ENCODE measurements around the gene CPEB4.

Gene CPEB4

DNA sequence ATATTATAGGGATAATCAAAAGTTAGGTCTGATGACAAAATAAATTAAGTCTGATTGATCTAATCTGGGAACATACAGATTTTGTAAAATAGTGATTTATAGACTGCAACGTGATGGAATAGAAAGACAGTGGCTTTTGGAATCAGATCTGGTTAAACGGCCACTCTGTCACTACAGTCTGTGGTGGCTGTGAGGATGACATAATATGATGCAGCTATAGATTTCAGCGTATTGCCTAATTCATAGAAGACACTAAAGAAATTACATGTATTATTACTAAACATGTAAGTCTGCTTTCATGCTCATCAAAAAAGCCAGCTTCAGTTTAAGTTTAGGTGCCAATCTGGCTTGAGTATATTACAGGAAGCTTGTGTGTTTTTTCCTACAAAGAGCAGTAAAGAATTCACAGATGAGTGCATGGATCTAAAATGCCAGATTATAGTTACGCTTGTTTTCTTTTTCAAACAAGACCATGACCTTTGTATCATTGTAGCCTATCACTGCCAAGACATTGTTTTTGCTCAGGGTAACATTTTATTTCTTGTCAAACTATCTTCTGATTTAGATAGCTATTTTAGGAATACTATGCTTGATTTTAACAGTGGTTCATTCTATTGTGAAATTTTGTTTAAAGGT is 25.7 kb downstream of the CPEB4 start:
- DNase-seq (ENCODE audit: low spot score), result no peak

GRCh38 chr5:173915310-173916014 is 27.3 kb downstream of the CPEB4 start:
- peak; percentile 19 for DNase-seq (ENCODE audit: low spot score)

- peak; percentile 19 for DNase-seq (ENCODE audit: low spot score)
These were observed 28.1 kb downstream of the CPEB4 start for GRCh38 chr5:173916233-173916632.

DNA sequence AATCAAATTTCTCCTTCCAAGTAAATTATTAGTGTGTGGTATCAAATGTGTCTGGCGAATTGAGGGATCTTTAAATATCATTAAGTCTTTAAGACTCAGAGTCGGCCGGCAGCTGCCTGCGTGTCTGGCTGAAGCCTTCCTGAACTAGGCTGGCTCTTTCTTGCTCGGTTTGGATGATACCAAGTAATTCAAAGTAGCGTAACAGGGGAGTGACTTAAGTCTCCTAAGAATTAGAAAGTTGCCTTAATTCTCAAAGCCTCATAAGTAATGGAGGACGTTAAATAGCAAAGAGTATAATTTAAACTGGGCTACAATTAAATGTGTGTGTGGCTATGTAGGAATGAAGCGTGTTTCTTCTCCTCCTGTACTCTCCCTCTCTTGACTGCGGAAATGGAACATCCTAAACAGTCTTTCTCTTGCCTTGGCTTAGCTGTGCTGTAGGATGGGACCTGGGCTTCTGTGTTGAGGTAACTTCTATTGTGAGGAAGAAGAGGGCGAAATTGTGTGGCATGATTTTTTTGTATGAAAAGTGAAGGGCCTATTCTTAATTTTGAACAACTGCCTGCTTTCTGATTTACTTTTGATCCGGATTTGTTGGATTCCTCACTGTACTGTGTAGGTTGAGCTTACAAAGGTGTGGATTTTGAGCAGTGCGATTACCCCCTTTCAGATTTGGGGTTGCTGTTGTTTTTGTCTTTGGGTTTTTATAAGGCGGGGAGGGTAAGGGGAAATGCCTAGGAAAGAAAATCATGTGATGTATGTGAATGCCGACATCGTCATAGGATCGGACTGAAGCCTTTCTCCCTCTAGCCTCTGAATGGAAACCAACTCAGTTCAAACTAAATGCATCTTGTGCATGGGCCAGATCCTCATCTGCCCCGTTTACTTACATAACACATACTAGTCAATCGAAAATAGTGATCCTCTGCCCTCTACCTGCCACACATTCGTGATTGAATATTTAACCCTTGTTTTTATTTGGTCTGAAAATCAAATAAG is 29.9 kb downstream of the CPEB4 start:
- peak; percentile 84 for DNase-seq (ENCODE audit: low spot score)

DNA sequence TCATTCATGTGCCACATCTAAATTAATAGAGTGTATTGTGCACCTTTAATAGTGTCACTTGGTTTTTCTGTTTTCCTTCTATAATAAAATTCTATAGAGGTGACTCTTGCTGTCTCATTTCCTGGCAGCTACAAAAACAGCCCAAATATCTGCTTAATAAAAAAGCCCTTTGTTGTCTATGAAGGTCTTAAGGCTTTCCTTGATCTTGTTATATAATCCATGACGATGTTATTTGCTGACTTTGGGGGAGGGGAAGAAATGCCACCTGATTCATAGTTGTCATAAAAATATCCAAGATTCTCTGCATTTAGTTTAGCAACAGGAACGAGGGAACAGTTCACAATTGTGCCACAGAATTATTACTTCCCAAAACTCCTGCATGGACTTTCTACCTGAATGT is 31.3 kb downstream of the CPEB4 start:
- DNase-seq (ENCODE audit: low spot score), result no peak

DNA sequence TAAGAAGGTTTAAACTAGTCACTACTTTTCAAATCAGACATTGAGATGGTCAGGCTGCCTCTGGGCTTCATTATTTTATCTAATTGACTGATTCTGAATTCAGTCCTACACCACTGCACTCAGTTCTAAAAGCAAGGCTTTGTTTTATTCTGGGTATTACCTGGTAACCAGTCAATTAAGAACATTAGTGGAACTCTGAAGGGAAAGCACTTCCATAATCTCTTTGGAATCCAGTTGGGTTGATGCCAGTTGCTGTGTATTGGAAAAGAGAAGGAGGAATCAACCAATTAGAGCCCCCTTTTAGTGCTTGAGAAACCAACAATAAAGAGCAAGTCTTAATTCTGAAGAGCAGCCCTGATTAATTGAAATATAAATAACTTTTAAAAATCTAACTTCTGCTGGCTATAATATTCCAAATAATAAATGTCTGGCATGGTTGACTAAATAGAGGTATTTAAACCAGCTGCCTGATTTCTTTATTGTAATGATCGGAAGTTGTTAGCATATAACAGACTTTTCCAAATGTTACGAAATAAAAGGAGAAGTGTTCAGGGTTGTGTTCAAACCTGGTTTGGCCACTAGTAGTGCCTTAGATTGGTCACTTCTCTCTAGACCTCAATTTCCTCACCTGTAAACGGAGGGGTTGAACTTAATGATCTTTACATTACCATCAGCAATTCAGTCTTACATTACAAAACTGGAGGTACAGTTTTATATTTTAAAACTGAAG is 32.0 kb downstream of the CPEB4 start:
- DNase-seq (ENCODE audit: low spot score), result no peak

DNA sequence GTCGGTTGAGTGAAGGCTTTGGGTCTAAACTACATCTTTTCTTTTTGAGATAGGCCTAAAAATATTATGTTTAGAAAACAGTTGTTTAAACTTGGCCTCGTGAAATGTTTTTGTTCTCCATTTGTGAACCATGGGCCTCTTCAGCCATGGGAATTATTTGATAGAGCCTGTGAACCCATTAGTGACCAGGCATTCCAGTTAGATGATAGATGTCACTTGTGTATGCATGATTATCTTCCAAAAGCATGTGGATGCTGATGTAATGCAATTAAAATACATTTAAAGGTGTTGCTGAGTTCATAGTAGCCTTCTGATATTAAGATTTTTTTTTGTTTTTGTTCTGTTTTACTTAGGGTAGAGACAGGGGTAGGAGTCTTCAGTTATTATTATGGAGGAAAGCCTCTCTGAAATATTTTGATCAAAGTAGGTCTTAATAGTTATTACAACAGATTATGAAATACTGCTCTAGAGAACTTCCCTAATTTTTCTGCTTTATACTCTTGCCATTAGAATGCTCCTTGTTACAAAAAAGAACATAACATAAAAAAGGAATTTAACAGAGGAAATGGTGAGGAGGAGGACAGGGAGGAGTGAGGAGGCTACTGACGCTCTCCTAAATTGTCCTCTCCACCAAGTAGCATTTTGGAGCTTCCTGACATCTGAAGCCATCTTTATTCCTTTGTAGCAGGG is 32.9 kb downstream of the CPEB4 start:
- DNase-seq (ENCODE audit: low spot score), result no peak

GRCh38 chr5:173922527-173922926 is 34.4 kb downstream of the CPEB4 start:
- DNase-seq (ENCODE audit: low spot score), result no peak

DNA sequence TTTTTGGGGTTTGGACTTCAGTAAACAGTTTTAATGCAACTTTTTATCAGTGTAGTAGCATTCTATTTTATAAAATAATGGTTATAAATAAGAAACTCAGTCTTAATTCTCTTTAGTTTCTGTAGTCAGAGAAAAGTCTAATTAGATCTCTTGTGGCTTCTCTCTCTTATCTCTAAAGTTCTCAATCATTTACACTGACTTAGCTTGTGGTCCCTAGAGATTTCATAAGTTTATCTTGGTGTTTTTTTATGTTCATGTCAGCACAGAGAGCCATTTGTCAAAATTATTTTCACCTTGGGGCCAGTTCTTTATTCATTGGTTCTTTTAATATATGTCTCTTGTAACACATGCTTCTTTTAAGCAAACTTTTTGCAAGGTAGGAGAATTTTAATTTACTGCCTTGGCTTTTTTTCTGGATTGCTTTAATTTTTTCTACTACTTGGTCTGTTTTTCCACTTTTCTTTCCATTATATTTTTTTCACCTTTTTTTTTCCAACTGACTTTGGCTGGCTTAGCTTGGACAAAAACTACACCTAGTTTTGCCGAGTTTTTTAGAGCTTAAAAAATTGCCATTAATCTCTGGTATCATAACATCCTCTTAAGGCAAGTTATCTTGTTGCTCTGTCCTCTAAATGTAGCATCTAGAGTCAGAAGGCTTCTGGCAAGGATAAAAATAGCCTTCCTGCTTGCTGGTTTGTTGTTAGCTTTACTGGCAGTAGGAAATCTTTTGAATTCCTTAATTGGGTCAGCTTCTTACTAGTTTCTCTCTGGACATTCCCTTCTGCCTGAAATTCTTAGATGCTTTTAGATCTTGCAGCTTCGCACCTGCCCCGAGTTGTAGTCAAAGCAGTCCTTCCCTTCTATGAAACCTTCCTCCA is 35.3 kb downstream of the CPEB4 start:
- DNase-seq (ENCODE audit: low spot score), result no peak

DNA sequence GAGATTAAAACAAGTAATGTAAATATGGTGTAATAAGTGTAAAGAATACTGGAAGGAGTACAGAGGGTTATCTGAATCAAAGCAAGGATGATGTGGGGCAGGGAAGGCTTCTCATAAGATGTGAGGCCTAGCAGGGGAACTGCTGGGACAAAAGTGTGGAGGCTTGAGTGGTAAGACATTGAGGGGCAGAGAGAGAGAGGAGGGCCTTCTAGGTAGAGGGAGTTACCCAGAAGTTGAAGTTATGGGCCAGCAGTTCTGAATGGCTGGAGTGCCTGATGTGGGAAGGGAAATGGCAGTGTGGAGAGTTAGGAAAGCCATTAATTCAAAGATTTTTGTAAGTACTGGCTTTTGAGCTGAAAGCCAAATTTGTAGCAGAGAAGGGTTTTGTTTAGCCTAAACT is 36.8 kb downstream of the CPEB4 start:
- DNase-seq (ENCODE audit: low spot score), result no peak

GRCh38 chr5:173925449-173926071 is 37.4 kb downstream of the CPEB4 start:
- peak; percentile 68 for DNase-seq (ENCODE audit: low spot score)

DNA sequence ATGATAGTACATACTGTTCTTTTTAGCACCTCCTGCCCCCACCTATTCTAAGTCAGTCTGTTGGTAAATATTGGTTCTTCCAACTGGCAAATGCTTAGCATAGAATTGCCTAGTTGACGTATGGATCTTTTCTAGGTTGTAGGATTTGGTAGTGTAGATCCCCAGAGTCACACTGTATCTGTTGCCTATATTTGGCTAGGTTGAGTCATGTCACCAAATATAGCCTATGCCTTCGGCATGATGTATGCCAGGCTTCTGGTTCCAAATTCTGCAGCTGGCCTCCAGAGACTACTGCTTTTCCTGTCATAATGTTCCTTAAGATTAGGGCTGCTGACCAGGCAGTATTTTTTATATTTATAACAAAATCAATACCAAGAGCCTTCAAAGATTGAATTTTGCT is 38.2 kb downstream of the CPEB4 start:
- peak; percentile 53 for DNase-seq (ENCODE audit: low spot score)

DNA sequence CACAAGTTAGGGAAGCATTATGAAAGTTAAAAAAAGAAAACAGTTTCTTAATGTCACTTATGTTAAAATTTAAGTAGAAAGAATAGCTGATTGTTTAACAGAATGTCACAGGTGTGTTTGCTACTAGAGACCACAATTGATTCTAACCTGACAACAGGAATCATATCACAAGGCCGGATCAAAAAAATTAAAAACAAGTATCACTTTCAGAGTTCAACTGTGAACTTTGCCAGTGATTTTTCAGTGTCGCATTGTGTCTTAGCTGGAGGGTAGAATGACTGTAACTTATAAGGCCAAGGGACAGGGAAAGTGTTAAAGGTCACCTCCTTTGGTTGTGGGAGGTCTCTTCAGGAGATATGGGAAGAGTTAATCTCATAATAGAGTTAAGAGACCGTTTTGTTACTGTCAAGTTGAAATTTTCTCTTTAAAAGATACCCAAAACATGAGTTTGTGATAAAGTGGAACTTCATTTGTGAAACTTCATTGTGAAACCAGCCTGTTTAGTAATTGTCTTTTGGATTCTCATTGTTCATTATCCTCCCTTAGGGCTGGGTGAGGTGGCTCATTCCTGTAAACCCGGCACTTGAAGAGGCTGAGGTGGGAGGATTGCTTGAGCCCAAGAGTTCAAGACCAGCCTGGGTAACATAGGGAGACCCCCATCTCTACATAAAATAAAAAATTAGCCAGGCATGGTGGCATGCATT is 40.9 kb downstream of the CPEB4 start:
- DNase-seq (ENCODE audit: low spot score), result no peak

DNA sequence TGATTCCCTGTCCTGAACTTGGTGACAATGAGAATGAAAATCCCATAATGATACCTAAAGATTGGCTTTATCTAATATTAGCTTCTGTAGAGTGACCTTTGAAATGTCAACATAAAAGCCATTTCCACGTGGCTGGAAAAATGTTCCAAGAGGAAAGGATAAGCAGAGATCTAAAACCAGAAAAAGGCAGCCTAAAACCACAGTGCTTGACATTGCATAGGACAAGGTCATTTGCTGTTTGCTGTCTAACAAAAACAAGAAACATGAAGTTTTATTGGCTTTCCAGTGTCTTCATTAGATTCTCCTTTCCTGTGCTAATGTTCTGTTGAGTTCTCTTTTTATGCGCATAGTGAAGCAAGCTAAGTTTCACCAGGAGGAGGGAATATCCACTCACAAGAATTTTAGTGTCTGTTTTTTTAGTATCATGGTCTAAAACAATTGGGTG is 44.6 kb downstream of the CPEB4 start:
- no peak for DNase-seq (ENCODE audit: low spot score)

DNA sequence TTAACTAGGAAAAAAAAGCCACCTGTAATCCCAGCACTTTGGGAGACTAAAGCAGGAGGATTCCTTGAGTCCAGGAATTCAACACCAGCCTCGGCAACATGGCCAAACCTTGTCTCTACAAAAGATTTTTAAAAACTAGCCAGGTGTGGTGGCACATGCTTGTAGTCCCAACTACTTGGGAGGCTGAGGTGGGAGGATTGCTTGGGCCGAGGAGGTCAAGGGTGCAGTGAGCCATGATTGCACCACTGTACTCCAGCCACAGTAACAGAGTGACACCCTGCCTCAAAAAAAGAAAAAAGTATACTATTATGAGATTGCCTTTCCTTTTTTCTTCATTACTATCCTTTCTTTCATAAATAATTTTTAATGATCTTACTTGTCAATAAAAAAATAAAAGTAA is 45.8 kb downstream of the CPEB4 start:
- DNase-seq (ENCODE audit: low spot score), result no peak

DNA sequence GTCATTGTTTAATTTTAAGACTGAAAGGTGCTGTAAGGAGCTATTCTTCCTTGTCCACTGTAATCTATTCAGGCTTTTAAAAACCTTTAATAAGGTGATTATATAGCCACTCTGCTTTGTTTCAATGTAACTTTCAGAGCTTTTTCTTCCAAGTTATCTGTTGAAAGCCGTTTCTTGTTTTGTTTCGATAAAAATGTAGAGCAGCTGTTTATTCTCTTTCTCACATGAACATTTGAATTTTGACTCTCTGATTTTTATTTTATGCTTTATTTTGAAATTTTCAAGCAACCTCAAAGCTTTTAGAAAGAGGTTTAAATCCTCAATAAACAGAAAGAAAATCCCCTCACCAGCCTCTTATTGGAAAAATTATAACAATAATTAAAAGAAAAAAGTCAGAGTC is 47.2 kb downstream of the CPEB4 start:
- DNase-seq (ENCODE audit: low spot score), result no peak

DNA sequence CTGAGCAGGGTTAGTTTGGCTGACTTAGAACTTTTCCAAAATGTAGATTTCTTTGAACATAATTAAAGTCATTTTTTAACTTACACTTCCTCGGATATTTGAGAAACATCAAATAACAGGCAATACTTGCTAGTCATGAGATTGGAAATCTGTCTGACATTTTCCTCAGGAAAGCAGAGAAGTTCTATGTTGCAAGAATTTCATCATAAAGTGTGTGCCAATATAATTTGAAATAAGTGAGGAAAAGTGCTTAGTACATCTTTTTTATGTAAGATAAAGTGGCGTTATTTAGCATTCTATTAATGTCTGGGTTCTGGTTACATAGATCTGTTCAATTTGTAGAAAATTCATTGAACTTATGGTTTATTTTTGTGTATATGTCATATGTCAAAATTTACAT is 52.1 kb downstream of the CPEB4 start:
- no peak for DNase-seq (ENCODE audit: low spot score)

GRCh38 chr5:173941102-173941501 is 53.0 kb downstream of the CPEB4 start:
- DNase-seq (ENCODE audit: low spot score), result no peak

DNA sequence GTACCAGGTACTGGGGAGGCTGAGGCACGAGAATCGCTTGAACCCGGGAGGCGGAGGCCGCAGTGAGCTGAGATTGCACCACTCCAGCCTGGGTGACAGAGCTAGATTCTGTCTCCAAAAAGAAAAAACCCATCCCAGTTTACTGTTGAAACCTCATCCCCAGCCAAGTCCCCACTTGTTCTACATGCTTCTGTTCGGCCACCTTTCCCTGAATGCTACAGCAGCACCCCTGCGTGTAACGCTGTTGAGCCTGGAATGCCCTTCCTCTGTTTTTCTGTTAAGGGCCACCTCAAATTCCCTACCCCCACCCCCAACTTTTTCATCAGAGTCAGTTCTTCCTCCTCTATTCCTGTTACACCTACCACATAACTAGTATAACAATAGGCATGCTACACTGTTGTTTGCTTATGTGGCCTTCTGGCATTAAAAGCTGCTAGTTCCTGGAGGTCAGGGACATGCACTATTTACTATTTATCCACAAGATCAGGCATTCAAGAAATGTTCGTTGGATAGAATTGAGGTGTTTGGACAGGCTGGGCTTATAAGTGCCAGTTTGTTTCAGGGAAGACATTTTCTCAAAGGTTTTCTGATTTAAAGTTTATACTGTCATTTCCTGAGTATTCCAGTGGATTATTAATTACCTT is 53.7 kb downstream of the CPEB4 start:
- no peak for DNase-seq (ENCODE audit: low spot score)

Measured in Ammon's horn (tissue), 1 donor.